Kidney tubule cell (primary cell): ENCODE results near the gene GPR61.

Experiments used
- DNase-seq: peaks from one replicate; pipeline ENCODE4 v3.0.0-alpha.2; 2018; ENCODE audit warnings: low spot score

GPR61 gene

GRCh38 chr1:109570414-109570813 lies 30.7 kb downstream of the GPR61 start:
- peak; percentile 29 for DNase-seq

- DNase-seq: no peak
Observed at GRCh38 chr1:109573785-109574184, 34.1 kb downstream of the GPR61 start.

GRCh38 chr1:109578947-109579443 lies 39.3 kb downstream of the GPR61 start:
- DNase-seq: peak; percentile 2

GRCh38 chr1:109579491-109579890 lies 39.8 kb downstream of the GPR61 start:
- DNase-seq: no peak

- no peak for DNase-seq
Observed at GRCh38 chr1:109582021-109582420, 42.3 kb downstream of the GPR61 start.

GRCh38 chr1:109584766-109585165 lies 45.1 kb downstream of the GPR61 start:
- no peak for DNase-seq

- DNase-seq: no peak
Observed at GRCh38 chr1:109586055-109586454, 46.4 kb downstream of the GPR61 start.

- DNase-seq: no peak
Observed at GRCh38 chr1:109589177-109589576, 49.5 kb downstream of the GPR61 start.

GRCh38 chr1:109589679-109590078 lies 50.0 kb downstream of the GPR61 start:
- no peak for DNase-seq

GRCh38 chr1:109592916-109593315 lies 53.2 kb downstream of the GPR61 start:
- no peak for DNase-seq

- peak; percentile 84 for DNase-seq
Observed at GRCh38 chr1:109595531-109595930, 55.9 kb downstream of the GPR61 start.
